ENCODE results near the gene KLHL29. TPM values are rescaled to one million over a fixed set of nuclear protein-coding genes. Genes with fewer than 3 reads are reported as not detected.

KLHL29 gene
- total RNA-seq, 4 donors from 2014 or later, result 39.6 to 52.0 (median 40.4) TPM

- Histone ChIP-seq H3K27ac (peak overlapping the region in 3 of 4 donors; percentile 3 to 72 (median 19)), H3K9me3 (no peaks in the 10 kb centered on the region), H3K4me3 (peak overlapping the region; percentile 10 to 47 (median 19)), H3K27me3 (no peaks in the 10 kb centered on the region), H3K36me3 (peaks cover 0 to 20% (median 0%) of the 10 kb centered on the region in 3 donors), H3K4me1 (peaks cover 0 to 29% (median 5%) of the 10 kb centered on the region in 4 donors)
- DNase-seq (ENCODE audit: low spot score in 2 of 2), result peak in 1 of 2 donors; percentile 27
- 19 to 27% methylated on average over 28 to 46 of the region's 46 CpGs for WGBS, 2 donors
- TF ChIP-seq POLR2A (IDR thresholded peaks at IDR 0.05), result no peak
- peak; percentile 10 to 34 for TF ChIP-seq EP300 (IDR thresholded peaks at IDR 0.05)
- TF ChIP-seq CTCF (IDR thresholded peaks at IDR 0.05), result no peak
Observed at GRCh38 chr2:23662941-23663920, 278.3 kb downstream of the KLHL29 start.

- H3K4me1 ChIP-seq, result peaks cover 0 to 38% (median 12%) of the 10 kb centered on the region in 4 donors
- no peaks in the 10 kb centered on the region for H3K27me3 ChIP-seq
- TF ChIP-seq CTCF (IDR thresholded peaks at IDR 0.05) (no peak), POLR2A (IDR thresholded peaks at IDR 0.05) (no peak), EP300 (IDR thresholded peaks at IDR 0.05) (no peak)
- H3K36me3 ChIP-seq, result peaks cover 0 to 13% (median 0%) of the 10 kb centered on the region in 3 donors
- H3K9me3 ChIP-seq, result no peaks in the 10 kb centered on the region
- DNase-seq (ENCODE audit: low spot score in 2 of 2), result no peak
- H3K27ac ChIP-seq, result peak overlapping the region in 2 of 4 donors; percentile 3 to 72
- no peak overlapping the region for H3K4me3 ChIP-seq
- 69 to 72% methylated on average over 9 of the region's 9 CpGs for WGBS, 2 donors
Observed at GRCh38 chr2:23664066-23664788, 279.2 kb downstream of the KLHL29 start.

DNA sequence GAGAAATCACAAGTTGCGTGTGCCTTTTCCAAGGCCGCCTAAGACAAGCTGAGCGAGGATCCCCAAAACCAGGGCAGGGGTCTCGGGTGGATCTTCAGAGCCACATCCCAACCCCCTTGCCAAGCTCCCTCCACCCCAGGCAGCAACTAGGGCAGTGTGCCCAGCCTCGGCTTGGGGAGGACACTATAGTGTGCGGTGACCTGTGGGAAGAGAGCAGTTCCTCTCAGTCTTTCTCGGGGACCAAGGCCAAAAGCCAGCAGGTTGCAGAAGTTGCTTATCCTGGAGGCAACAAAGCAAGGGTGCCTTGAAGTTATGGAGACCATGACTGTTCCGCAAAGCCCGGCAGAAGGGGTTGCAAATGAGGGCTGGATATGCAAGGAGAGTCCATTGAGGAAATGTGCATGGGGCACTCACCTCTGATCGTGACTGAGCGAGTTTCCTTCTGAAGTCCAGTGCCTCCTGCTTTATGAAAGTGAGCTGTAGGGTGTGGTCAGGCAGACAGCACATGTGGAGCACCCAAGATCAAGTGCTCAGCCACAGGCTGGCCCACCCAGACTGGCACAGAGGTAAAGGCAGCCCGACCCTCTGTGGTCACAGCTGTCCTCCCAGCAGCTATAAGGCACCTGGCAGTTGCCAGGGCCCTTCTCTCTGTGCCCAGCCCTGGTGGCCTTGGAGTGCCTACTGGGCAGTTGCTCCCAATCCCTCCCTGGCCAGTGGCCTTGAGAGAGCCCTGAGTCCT lies 281.4 kb downstream of the KLHL29 start:
- Histone ChIP-seq H3K27ac (no peak overlapping the region), H3K27me3 (no peaks in the 10 kb centered on the region), H3K36me3 (peaks cover 0 to 1% (median 0%) of the 10 kb centered on the region in 3 donors), H3K9me3 (no peaks in the 10 kb centered on the region), H3K4me3 (no peak overlapping the region), H3K4me1 (peaks cover 0 to 50% (median 16%) of the 10 kb centered on the region in 4 donors)
- WGBS, 2 donors, result 90 to 96% methylated on average over 10 to 11 of the region's 12 CpGs
- TF ChIP-seq POLR2A (IDR thresholded peaks at IDR 0.05) (no peak), EP300 (IDR thresholded peaks at IDR 0.05) (no peak), CTCF (IDR thresholded peaks at IDR 0.05) (no peak)
- DNase-seq (ENCODE audit: low spot score in 2 of 2), result no peak

GRCh38 chr2:23666980-23667357 lies 282.0 kb downstream of the KLHL29 start:
- Histone ChIP-seq H3K9me3 (no peaks in the 10 kb centered on the region), H3K27me3 (no peaks in the 10 kb centered on the region), H3K4me1 (peaks cover 0 to 48% (median 16%) of the 10 kb centered on the region in 4 donors), H3K4me3 (no peak overlapping the region), H3K27ac (no peak overlapping the region), H3K36me3 (peaks cover 0 to 4% (median 0%) of the 10 kb centered on the region in 3 donors)
- no peak for TF ChIP-seq CTCF (IDR thresholded peaks at IDR 0.05)
- TF ChIP-seq EP300 (IDR thresholded peaks at IDR 0.05), result no peak
- TF ChIP-seq POLR2A (IDR thresholded peaks at IDR 0.05), result no peak
- DNase-seq (ENCODE audit: low spot score in 2 of 2), result no peak
- 90 to 93% methylated on average over 7 of the region's 7 CpGs for WGBS, 2 donors

Measured in tibial nerve (tissue), 4 donors.